ENCODE measurements around the gene TLX3.
A peak's percentile ranks its signal among the peaks of the same experiment; 100 is the strongest.

TLX3 gene

GRCh38 chr5:171314728-171315385 lies 5.8 kb downstream of the TLX3 start:
- no peak for TF ChIP-seq CTCF (IDR thresholded peaks at IDR 0.05; ENCODE audit: low read depth, low read length)
- DNase-seq (ENCODE audit: low read depth, low spot score): peak; percentile 13
- in situ Hi-C loops (cut with HindIII; ENCODE audit: low sequenced_read_pairs): no loop called here
- no peak overlapping the region for H3K4me3 ChIP-seq (ENCODE audit: low read depth, low read length)

- no peak for DNase-seq (ENCODE audit: low read depth, low spot score)
- in situ Hi-C loops (cut with HindIII; ENCODE audit: low sequenced_read_pairs): no loop called here
- no peak for TF ChIP-seq CTCF (IDR thresholded peaks at IDR 0.05; ENCODE audit: low read depth, low read length)
- no peak overlapping the region for H3K4me3 ChIP-seq (ENCODE audit: low read depth, low read length)
Observed at GRCh38 chr5:171315386-171315891, 6.4 kb downstream of the TLX3 start.

- in situ Hi-C loops (cut with HindIII; ENCODE audit: low sequenced_read_pairs): no loop called here
- no peak for DNase-seq (ENCODE audit: low read depth, low spot score)
- H3K4me3 ChIP-seq (ENCODE audit: low read depth, low read length): no peak overlapping the region
- no peak for TF ChIP-seq CTCF (IDR thresholded peaks at IDR 0.05; ENCODE audit: low read depth, low read length)
Observed at GRCh38 chr5:171315925-171316257, 6.8 kb downstream of the TLX3 start.

GRCh38 chr5:171316258-171317121 lies 7.4 kb downstream of the TLX3 start:
- H3K4me3 ChIP-seq (ENCODE audit: low read depth, low read length): no peak overlapping the region
- no peak for TF ChIP-seq CTCF (IDR thresholded peaks at IDR 0.05; ENCODE audit: low read depth, low read length)
- in situ Hi-C loops (cut with HindIII; ENCODE audit: low sequenced_read_pairs): no loop called here
- peak; percentile 26 for DNase-seq (ENCODE audit: low read depth, low spot score)

GRCh38 chr5:171317230-171317629 lies 8.2 kb downstream of the TLX3 start:
- in situ Hi-C loops (cut with HindIII; ENCODE audit: low sequenced_read_pairs): no loop called here
- TF ChIP-seq CTCF (IDR thresholded peaks at IDR 0.05; ENCODE audit: low read depth, low read length): no peak
- DNase-seq (ENCODE audit: low read depth, low spot score): no peak
- H3K4me3 ChIP-seq (ENCODE audit: low read depth, low read length): no peak overlapping the region

GRCh38 chr5:171318026-171318425 lies 9.0 kb downstream of the TLX3 start:
- TF ChIP-seq CTCF (IDR thresholded peaks at IDR 0.05; ENCODE audit: low read depth, low read length): no peak
- DNase-seq (ENCODE audit: low read depth, low spot score): no peak
- H3K4me3 ChIP-seq (ENCODE audit: low read depth, low read length): no peak overlapping the region
- in situ Hi-C loops (cut with HindIII; ENCODE audit: low sequenced_read_pairs): no loop called here
